Fibroblast of lung (primary cell): ENCODE data around the gene TRANK1. TPM values are rescaled to one million over a fixed set of nuclear protein-coding genes. Genes with fewer than 3 reads are reported as not detected.

ENCODE experiments used
- DNase-seq, 2 donors: peaks; one replicate each; pipeline versions ENCODE4 v3.0.0 to v3.0.0-alpha.2; 2010; ENCODE audit warnings: low read depth in 2 of 2
- H2AFZ ChIP-seq: 2 replicates; pipeline ENCODE4 v1.5.1; 2012; ENCODE audit warnings: low read length, control low read depth, inconsistent platforms
- H3K27ac ChIP-seq: 2 replicates; pipeline ENCODE4 v1.5.1; 2011; ENCODE audit warnings: low read length, control low read depth; ENCODE audit not compliant: insufficient read depth
- H3K27me3 ChIP-seq: 2 replicates; pipeline ENCODE4 v1.5.1; 2011; ENCODE audit warnings: mild to moderate bottlenecking, low read length; ENCODE audit not compliant: control insufficient read depth, insufficient read depth
- H3K36me3 ChIP-seq: 2 replicates; pipeline ENCODE4 v1.5.1; 2011; ENCODE audit warnings: low read length; ENCODE audit not compliant: control insufficient read depth, insufficient read depth
- H3K4me1 ChIP-seq: 2 replicates; pipeline ENCODE4 v1.5.1; 2011; ENCODE audit warnings: low read length; ENCODE audit not compliant: control insufficient read depth, insufficient read depth; ENCODE audit errors: extremely low read depth
- H3K4me2 ChIP-seq: 2 replicates; pipeline ENCODE4 v1.5.1; 2011; ENCODE audit warnings: low read length, control low read depth; ENCODE audit not compliant: insufficient read depth; ENCODE audit errors: extremely low read depth
- H3K4me3 ChIP-seq, 4 experiments: fragments of 200-600 bp in 1 of 4; sonication (generic) in 1 of 4; replicated peaks in 1 of 4; 2 replicates each; pipeline ENCODE4 v1.5.1; 2011 to 2016; ENCODE audit warnings: low read length in 4 of 4, low read depth in 3 of 4, mild to moderate bottlenecking in 3 of 4, control low read depth in 2 of 4, inconsistent platforms in 1 of 4, mixed read lengths in 1 of 4; ENCODE audit not compliant: insufficient read depth in 1 of 4; ENCODE audit errors: control extremely low read depth in 1 of 4
- H3K79me2 ChIP-seq: 2 replicates; pipeline ENCODE4 v1.5.1; 2012; ENCODE audit warnings: mild to moderate bottlenecking, low read length, inconsistent platforms; ENCODE audit not compliant: control insufficient read depth, insufficient read depth
- H3K9ac ChIP-seq: 2 replicates; pipeline ENCODE4 v1.5.1; 2011; ENCODE audit warnings: mild to moderate bottlenecking, low read length, control low read depth; ENCODE audit not compliant: insufficient read depth
- H3K9me3 ChIP-seq: 2 replicates; pipeline ENCODE4 v1.5.1; 2012; ENCODE audit warnings: low read depth, low read length; ENCODE audit not compliant: control insufficient read depth, insufficient read depth
- H4K20me1 ChIP-seq: 2 replicates; pipeline ENCODE4 v1.5.1; 2011; ENCODE audit warnings: low read length; ENCODE audit not compliant: control insufficient read depth, insufficient read depth; ENCODE audit errors: extremely low read depth
- EZH2 ChIP-seq: IDR thresholded peaks from 2 replicates; pipeline ENCODE4 v1.5.1; 2012; ENCODE audit warnings: low read length, control low read depth, mild to moderate bottlenecking; ENCODE audit errors: missing control alignments
- polyA plus RNA-seq, 2 donors: library from polyadenylated mRNA; depleted of rRNA in 1 of 2; stranded (reverse) in 1 of 2; unstranded in 1 of 2; fragments of >200 nt; gene quantifications; 2 replicates each; pipeline ENCODE4 v1.2.1, GENCODE V29; 2011 to 2012; ENCODE audit warnings: missing spikeins in 1 of 2
- total RNA-seq: library from RNA; depleted of rRNA; stranded (reverse); fragments of >200 nt; gene quantifications from 2 replicates; pipeline ENCODE4 v1.2.1, GENCODE V29; 2014
- TF ChIP-seq, protein P1 (sequence below), 2 donors: IDR thresholded peaks in 1 of 2; conservative IDR thresholded peaks in 1 of 2; 1 replicate in 1 of 2; 2 replicates in 1 of 2; pipeline ENCODE4 v1.5.1; 2011 to 2012; ENCODE audit warnings: low read length in 2 of 2, control low read depth in 1 of 2, inconsistent platforms in 1 of 2, low read depth in 1 of 2, mild to moderate bottlenecking in 1 of 2

Gene TRANK1
- total and polyA plus RNA-seq, 2 donors (not counting 1 experiment from before 2014, with no cell fraction given) = 9.1 to 28.6 TPM

DNA sequence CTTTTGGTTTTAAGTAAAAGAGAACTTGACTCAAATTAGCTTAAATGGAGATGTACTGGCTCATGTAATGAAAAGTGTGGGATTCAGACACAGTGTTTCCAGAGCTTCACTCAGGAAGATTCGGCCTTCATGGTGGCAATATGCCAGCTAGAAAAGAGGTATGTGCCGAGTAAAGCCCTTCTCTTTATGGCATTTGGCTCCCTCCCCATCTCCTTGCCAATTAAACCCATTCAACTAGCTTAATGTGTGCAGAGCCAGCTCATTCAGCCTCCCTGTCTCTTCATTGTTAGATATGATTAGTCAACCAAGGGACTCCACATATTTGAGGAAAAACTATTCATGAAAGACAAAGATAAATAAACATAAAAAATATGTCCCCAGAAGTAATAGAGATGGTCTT is 15.0 kb upstream of the TRANK1 start:
- no peak overlapping the region for H2AFZ ChIP-seq
- TF ChIP-seq EZH2 = no peak
- TF ChIP-seq, protein P1, sequence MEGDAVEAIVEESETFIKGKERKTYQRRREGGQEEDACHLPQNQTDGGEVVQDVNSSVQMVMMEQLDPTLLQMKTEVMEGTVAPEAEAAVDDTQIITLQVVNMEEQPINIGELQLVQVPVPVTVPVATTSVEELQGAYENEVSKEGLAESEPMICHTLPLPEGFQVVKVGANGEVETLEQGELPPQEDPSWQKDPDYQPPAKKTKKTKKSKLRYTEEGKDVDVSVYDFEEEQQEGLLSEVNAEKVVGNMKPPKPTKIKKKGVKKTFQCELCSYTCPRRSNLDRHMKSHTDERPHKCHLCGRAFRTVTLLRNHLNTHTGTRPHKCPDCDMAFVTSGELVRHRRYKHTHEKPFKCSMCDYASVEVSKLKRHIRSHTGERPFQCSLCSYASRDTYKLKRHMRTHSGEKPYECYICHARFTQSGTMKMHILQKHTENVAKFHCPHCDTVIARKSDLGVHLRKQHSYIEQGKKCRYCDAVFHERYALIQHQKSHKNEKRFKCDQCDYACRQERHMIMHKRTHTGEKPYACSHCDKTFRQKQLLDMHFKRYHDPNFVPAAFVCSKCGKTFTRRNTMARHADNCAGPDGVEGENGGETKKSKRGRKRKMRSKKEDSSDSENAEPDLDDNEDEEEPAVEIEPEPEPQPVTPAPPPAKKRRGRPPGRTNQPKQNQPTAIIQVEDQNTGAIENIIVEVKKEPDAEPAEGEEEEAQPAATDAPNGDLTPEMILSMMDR (conservative IDR thresholded peaks at IDR 0.05 in 1 of 2, IDR thresholded peaks at IDR 0.05 in 1 of 2; ENCODE audit: low read depth in 1 of 2, low read length in 2 of 2) = no peak
- H3K4me2 ChIP-seq = no peak overlapping the region
- H4K20me1 ChIP-seq = no peaks in the 10 kb centered on the region
- H3K27ac ChIP-seq = no peak overlapping the region
- H3K9ac ChIP-seq = no peak overlapping the region
- H3K4me1 ChIP-seq = peaks cover 7% of the 10 kb centered on the region
- H3K79me2 ChIP-seq = no peaks in the 10 kb centered on the region
- no peaks in the 10 kb centered on the region for H3K27me3 ChIP-seq
- no peak overlapping the region for H3K4me3 ChIP-seq
- DNase-seq = peak in 1 of 2 donors; percentile 35
- H3K36me3 ChIP-seq = no peaks in the 10 kb centered on the region
- H3K9me3 ChIP-seq = no peaks in the 10 kb centered on the region

- peaks cover 7% of the 10 kb centered on the region for H3K4me1 ChIP-seq
- H3K79me2 ChIP-seq = no peaks in the 10 kb centered on the region
- no peaks in the 10 kb centered on the region for H3K36me3 ChIP-seq
- H3K4me2 ChIP-seq = peak overlapping the region; percentile 52
- TF ChIP-seq, protein P1 (conservative IDR thresholded peaks at IDR 0.05 in 1 of 2, IDR thresholded peaks at IDR 0.05 in 1 of 2; ENCODE audit: low read depth in 1 of 2, low read length in 2 of 2) = no peak
- TF ChIP-seq EZH2 = no peak
- no peaks in the 10 kb centered on the region for H3K9me3 ChIP-seq
- peak; percentile 32 to 75 for DNase-seq
- no peak overlapping the region for H3K9ac ChIP-seq
- no peak overlapping the region for H3K27ac ChIP-seq
- H3K4me3 ChIP-seq = no peak overlapping the region
- H2AFZ ChIP-seq = no peak overlapping the region
- no peaks in the 10 kb centered on the region for H3K27me3 ChIP-seq
- no peaks in the 10 kb centered on the region for H4K20me1 ChIP-seq
Observed at GRCh38 chr3:36957862-36958686, 13.2 kb upstream of the TRANK1 start.

DNA sequence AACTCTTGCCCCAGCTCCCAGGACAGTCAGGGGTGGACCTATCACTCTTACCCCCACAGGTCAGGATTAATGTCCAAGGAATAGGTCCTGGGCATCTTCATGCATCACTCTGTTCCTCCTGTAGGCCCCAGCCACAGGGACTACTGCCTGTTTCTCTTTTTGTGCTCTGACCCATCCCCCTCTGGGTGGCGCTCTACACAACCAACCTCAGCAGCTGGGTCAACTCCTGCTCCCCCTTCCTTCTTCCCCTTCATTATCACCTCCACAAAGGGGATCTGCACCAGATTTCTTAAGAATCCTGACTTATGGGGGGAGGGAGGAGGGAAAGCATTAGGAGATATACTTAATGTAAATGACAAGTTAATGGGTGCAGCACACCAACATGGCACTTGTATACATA is 12.2 kb upstream of the TRANK1 start:
- H3K4me3 ChIP-seq = no peak overlapping the region
- H3K79me2 ChIP-seq = no peaks in the 10 kb centered on the region
- no peak overlapping the region for H3K9ac ChIP-seq
- no peaks in the 10 kb centered on the region for H3K27me3 ChIP-seq
- H3K4me1 ChIP-seq = peaks cover 7% of the 10 kb centered on the region
- H2AFZ ChIP-seq = no peak overlapping the region
- no peaks in the 10 kb centered on the region for H3K36me3 ChIP-seq
- TF ChIP-seq, protein P1 (conservative IDR thresholded peaks at IDR 0.05 in 1 of 2, IDR thresholded peaks at IDR 0.05 in 1 of 2; ENCODE audit: low read depth in 1 of 2, low read length in 2 of 2) = peak in 1 of 2 donors; percentile 5
- TF ChIP-seq EZH2 = no peak
- no peaks in the 10 kb centered on the region for H3K9me3 ChIP-seq
- H4K20me1 ChIP-seq = no peaks in the 10 kb centered on the region
- no peak for DNase-seq
- H3K4me2 ChIP-seq = no peak overlapping the region
- no peak overlapping the region for H3K27ac ChIP-seq
